ENCODE measurements around the gene ZDHHC3. TPM values are rescaled to one million over a fixed set of nuclear protein-coding genes. Genes with fewer than 3 reads are reported as not detected.

Gene ZDHHC3
- total and polyA plus RNA-seq, 8 donors = 86.8 to 134 (median 123) TPM

- Histone ChIP-seq H3K27me3 (no peaks in the 10 kb centered on the region), H3K4me1 (peaks cover 19 to 26% of the 10 kb centered on the region in 2 donors), H3K27ac (no peak overlapping the region), H3K9me3 (no peaks in the 10 kb centered on the region), H3K4me3 (no peak overlapping the region), H3K36me3 (no peaks in the 10 kb centered on the region)
- DNase-seq (peak in 1 of 4 donors; percentile 56), ATAC-seq (peak; percentile 15)
- intact Hi-C loops (cut with DNase I) = no loop called here
- TF ChIP-seq CTCF (IDR thresholded peaks at IDR 0.05) = no peak
These were observed 45.7 kb upstream of the ZDHHC3 start for GRCh38 chr3:45021524-45022297.

GRCh38 chr3:45020534-45020933 is 44.6 kb upstream of the ZDHHC3 start:
- intact Hi-C loops (cut with DNase I) = no loop called here
- H3K4me1 ChIP-seq = peaks cover 13 to 15% of the 10 kb centered on the region in 2 donors
- no peak overlapping the region for H3K27ac ChIP-seq
- DNase-seq (no peak), ATAC-seq (no peak)
- no peaks in the 10 kb centered on the region for H3K27me3 ChIP-seq
- H3K9me3 ChIP-seq = no peaks in the 10 kb centered on the region
- peaks cover 0 to 4% of the 10 kb centered on the region in 2 donors for H3K36me3 ChIP-seq
- no peak overlapping the region for H3K4me3 ChIP-seq
- no peak for TF ChIP-seq CTCF (IDR thresholded peaks at IDR 0.05)

GRCh38 chr3:45017821-45018220 is 41.8 kb upstream of the ZDHHC3 start:
- ATAC-seq (no peak), DNase-seq (no peak)
- no peak overlapping the region for H3K4me3 ChIP-seq
- TF ChIP-seq CTCF (IDR thresholded peaks at IDR 0.05) = no peak
- no peaks in the 10 kb centered on the region for H3K27me3 ChIP-seq
- H3K4me1 ChIP-seq = peaks cover 1 to 8% of the 10 kb centered on the region in 2 donors
- no peaks in the 10 kb centered on the region for H3K9me3 ChIP-seq
- peak overlapping the region in 1 of 2 donors; percentile 6 for H3K27ac ChIP-seq
- peaks cover 0 to 23% of the 10 kb centered on the region in 2 donors for H3K36me3 ChIP-seq
- intact Hi-C loops (cut with DNase I) = no loop called here

- ATAC-seq = no peak
- H3K4me1 ChIP-seq = peaks cover 10 to 14% of the 10 kb centered on the region in 2 donors
These were observed 40.9 kb upstream of the ZDHHC3 start for GRCh38 chr3:45016916-45017315.

More at GRCh38 chr3:45016916-45017315, 40.9 kb upstream of the ZDHHC3 start:
- TF ChIP-seq CTCF (IDR thresholded peaks at IDR 0.05) = no peak
- intact Hi-C loops (cut with DNase I) = no loop called here
- H3K27me3 ChIP-seq = no peaks in the 10 kb centered on the region
- no peak for DNase-seq
- no peak overlapping the region for H3K27ac ChIP-seq
- H3K36me3 ChIP-seq = peaks cover 0 to 30% of the 10 kb centered on the region in 2 donors
- H3K4me3 ChIP-seq = no peak overlapping the region
- H3K9me3 ChIP-seq = no peaks in the 10 kb centered on the region

Data from left lung (tissue), 10 donors.